Esophagus squamous epithelium (tissue), 5 donors: ENCODE measurements around the gene CLIP4. TPM values are rescaled to one million over a fixed set of nuclear protein-coding genes. Genes with fewer than 3 reads are reported as not detected.
"Not testable (repeated sequence)": the region's sequence is repeated elsewhere in the genome, so short reads cannot be mapped to it uniquely, and the experiment has no call there.

Experiments used
- DNase-seq: peaks from one replicate; lab custom pipeline; 2025; lab: John Stamatoyannopoulos, UW
- H3K27ac ChIP-seq, 4 donors: fragments of 200-600 bp; sonication (generic); one replicate each; pipeline ENCODE4 v1.5.1; 2016 to 2019; ENCODE audit warnings: mild to moderate bottlenecking in 1 of 4
- H3K27me3 ChIP-seq, 4 donors: fragments of 200-600 bp; sonication (generic); 1 replicate in 3 of 4; 2 replicates in 1 of 4; pipeline versions ENCODE4 v1.5.1 to v1.6.0; 2017 to 2021; ENCODE audit warnings: antibody characterized with exemption in 1 of 4
- H3K36me3 ChIP-seq, 3 donors: fragments of 200-600 bp; sonication (generic); one replicate each; pipeline ENCODE4 v1.5.1; 2016 to 2019
- H3K4me1 ChIP-seq, 3 donors: fragments of 200-600 bp; sonication (generic); one replicate each; pipeline ENCODE4 v1.5.1; 2017 to 2019
- H3K4me3 ChIP-seq, 4 donors: fragments of 200-600 bp; sonication (generic); 1 replicate in 3 of 4; 2 replicates in 1 of 4; pipeline ENCODE4 v1.5.1; 2016 to 2019; ENCODE audit warnings: mild to moderate bottlenecking in 2 of 4, moderate library complexity in 1 of 4
- H3K9me3 ChIP-seq, 3 donors: fragments of 200-600 bp; sonication (generic); one replicate each; pipeline ENCODE4 v1.5.1; 2016 to 2019
- CTCF ChIP-seq, 6 experiments: fragments of 450-650 bp in 4 of 6; fragments of 200-600 bp in 2 of 6; sonication (generic) in 2 of 6; IDR thresholded peaks; one replicate each; pipeline ENCODE4 v1.5.1; 2016 to 2019; ENCODE audit warnings: antibody characterized with exemption in 6 of 6, mild to moderate bottlenecking in 4 of 6, moderate library complexity in 4 of 6
- POLR2A ChIP-seq, 4 donors: fragments of 450-650 bp; IDR thresholded peaks; one replicate each; pipeline ENCODE4 v1.6.1; 2017; ENCODE audit warnings: antibody characterized with exemption in 4 of 4, mild to moderate bottlenecking in 4 of 4, moderate library complexity in 3 of 4
- WGBS, 2 donors: methylation state at CpG; one replicate each; pipeline ENCODE4 v1.1.5; 2018; 5-methylcytosine and 5-hydroxymethylcytosine counted together
- intact Hi-C: fragments of 100-400 bp; cut with DNase I; formaldehyde crosslinking; loops from one replicate; pipeline ENCODE4 v1.15.0; 2022
- total RNA-seq, 4 donors: library from RNA; depleted of rRNA; stranded (reverse); fragments of >200 nt; gene quantifications; one replicate each; pipeline ENCODE4 v1.1.0, GENCODE V29; 2016
- donor health status: DM: yes; HTN: yes; CAD: no.

Gene CLIP4
- total RNA-seq, 4 donors from 2014 or later = 39.7 to 85.3 (median 46.5) TPM

- peaks cover 0 to 6% (median 0%) of the 10 kb centered on the region in 3 donors for H3K4me1 ChIP-seq
- H3K9me3 ChIP-seq = peaks cover 0 to 19% (median 4%) of the 10 kb centered on the region in 3 donors
- H3K36me3 ChIP-seq = no peaks in the 10 kb centered on the region
- H3K27ac ChIP-seq = peak overlapping the region in 1 of 4 donors; percentile 41
- TF ChIP-seq CTCF (IDR thresholded peaks at IDR 0.05) (no peak), POLR2A (IDR thresholded peaks at IDR 0.05) (no peak)
- no peak for DNase-seq
- intact Hi-C loops = no loop called here
- no peak overlapping the region for H3K4me3 ChIP-seq
- no peaks in the 10 kb centered on the region for H3K27me3 ChIP-seq
- 79 to 83% methylated on average over 8 of the region's 12 CpGs for WGBS, 2 donors
These were observed 34.1 kb upstream of the CLIP4 start for GRCh38 chr2:29080886-29081743.

- TF ChIP-seq POLR2A (IDR thresholded peaks at IDR 0.05) = no peak
- no peak for TF ChIP-seq CTCF (IDR thresholded peaks at IDR 0.05)
- no peak for DNase-seq
- no peaks in the 10 kb centered on the region for H3K4me1 ChIP-seq
- H3K27ac ChIP-seq = no peak overlapping the region
- H3K9me3 ChIP-seq = peaks cover 0 to 19% (median 4%) of the 10 kb centered on the region in 3 donors
- no peak overlapping the region for H3K4me3 ChIP-seq
- intact Hi-C loops = no loop called here
- H3K36me3 ChIP-seq = no peaks in the 10 kb centered on the region
- WGBS, 2 donors = 78 to 93% methylated on average over 5 of the region's 5 CpGs
- H3K27me3 ChIP-seq = no peaks in the 10 kb centered on the region
These were observed 32.3 kb upstream of the CLIP4 start for GRCh38 chr2:29082804-29083495.

GRCh38 chr2:29084554-29084953 is 30.7 kb upstream of the CLIP4 start:
- Histone ChIP-seq H3K36me3 (no peaks in the 10 kb centered on the region), H3K4me3 (no peak overlapping the region), H3K27me3 (no peaks in the 10 kb centered on the region), H3K27ac (no peak overlapping the region), H3K9me3 (peaks cover 0 to 15% (median 4%) of the 10 kb centered on the region in 3 donors), H3K4me1 (no peaks in the 10 kb centered on the region)
- DNase-seq = no peak
- intact Hi-C loops = no loop called here
- WGBS, 2 donors = 88 to 91% methylated on average over 1 of the region's 1 CpG
- no peak for TF ChIP-seq POLR2A (IDR thresholded peaks at IDR 0.05)
- TF ChIP-seq CTCF (IDR thresholded peaks at IDR 0.05) = no peak

- H3K27me3 ChIP-seq, intact Hi-C loops, H3K4me3 ChIP-seq, H3K27ac ChIP-seq, DNase-seq, H3K36me3 ChIP-seq, H3K9me3 ChIP-seq, H3K4me1 ChIP-seq: not testable (repeated sequence)
- 93 to 98% methylated on average over 5 to 7 of the region's 7 CpGs for WGBS, 2 donors
These were observed 24.9 kb upstream of the CLIP4 start for GRCh38 chr2:29090311-29090710.

GRCh38 chr2:29096969-29097368 is 18.2 kb upstream of the CLIP4 start:
- H3K9me3 ChIP-seq = no peaks in the 10 kb centered on the region
- H3K27me3 ChIP-seq = no peaks in the 10 kb centered on the region
- intact Hi-C loops = no loop called here
- H3K4me3 ChIP-seq = no peak overlapping the region
- WGBS, 2 donors = 84 to 89% methylated on average over 6 to 8 of the region's 8 CpGs
- DNase-seq = no peak
- H3K4me1 ChIP-seq = no peaks in the 10 kb centered on the region
- H3K36me3 ChIP-seq = no peaks in the 10 kb centered on the region
- H3K27ac ChIP-seq = no peak overlapping the region
- TF ChIP-seq POLR2A (IDR thresholded peaks at IDR 0.05) = no peak
- no peak for TF ChIP-seq CTCF (IDR thresholded peaks at IDR 0.05)
